ENCODE measurements around the gene LMOD1.

GRCh38 chr1:201895913-201896807, 50.2 kb downstream of the LMOD1 start:
- TF ChIP-seq POLR2A (IDR thresholded peaks at IDR 0.05; ENCODE audit: low read depth, low read length) (no peak), POLR2AphosphoS5 (IDR thresholded peaks at IDR 0.05; ENCODE audit: low read depth, low read length) (no peak), PAX5 (IDR thresholded peaks at IDR 0.05; ENCODE audit: insufficient read depth, low read length, severe bottlenecking) (no peak), TAF1 (IDR thresholded peaks at IDR 0.05; ENCODE audit: low read depth, low read length) (no peak), SPI1 (IDR thresholded peaks at IDR 0.05; ENCODE audit: low read depth, low read length) (no peak), POU2F2 (IDR thresholded peaks at IDR 0.05; ENCODE audit: low read depth, low read length) (no peak)
